GM12878 (cell line): Measurements from ENCODE around the gene AGBL3. TPM values are rescaled to one million over a fixed set of nuclear protein-coding genes. Genes with fewer than 3 reads are reported as not detected.

Experiments
- BACH1 ChIP-seq: fragments of 450-650 bp; IDR thresholded peaks from 2 replicates; pipeline ENCODE4 v1.6.1; 2017; ENCODE audit warnings: mild to moderate bottlenecking, borderline replicate concordance
- BCL3 ChIP-seq: IDR thresholded peaks from 2 replicates; pipeline ENCODE4 v1.6.1; 2011; ENCODE audit warnings: borderline replicate concordance, low read depth, mild to moderate bottlenecking, moderate library complexity, low read length; ENCODE audit not compliant: insufficient read depth, poor library complexity, severe bottlenecking
- BHLHE40 ChIP-seq, 2 experiments: fragments of 450-650 bp in 1 of 2; IDR thresholded peaks; 2 replicates each; pipeline ENCODE4 v1.6.1; 2011 to 2017; ENCODE audit warnings: low read depth in 2 of 2, borderline replicate concordance in 1 of 2, improper control_type of control experiment in 1 of 2, low read length in 1 of 2, mild to moderate bottlenecking in 1 of 2
- BMI1 ChIP-seq: fragments of 450-650 bp; IDR thresholded peaks from 2 replicates; pipeline ENCODE4 v1.6.1; 2016; ENCODE audit warnings: mild to moderate bottlenecking, moderate library complexity, borderline replicate concordance
- CBFB ChIP-seq: IDR thresholded peaks from 2 replicates; pipeline ENCODE4 v1.6.1; 2016; ENCODE audit warnings: antibody characterized with exemption, low read depth
- CREM ChIP-seq: IDR thresholded peaks from 2 replicates; pipeline ENCODE4 v1.6.1; 2014; ENCODE audit warnings: antibody characterized with exemption, low read depth
- HDAC6 ChIP-seq: fragments of 200-600 bp; sonication (generic); IDR thresholded peaks from one replicate; pipeline ENCODE4 v1.8.0; 2017; ENCODE audit warnings: antibody characterized with exemption; ENCODE audit not compliant: unreplicated experiment
- IRF3 ChIP-seq: fragments of 450-650 bp; IDR thresholded peaks from 2 replicates; pipeline ENCODE4 v1.6.1; 2014; ENCODE audit warnings: mild to moderate bottlenecking
- JUNB ChIP-seq: IDR thresholded peaks from 2 replicates; pipeline ENCODE4 v1.6.1; 2016; ENCODE audit warnings: antibody characterized with exemption, mild to moderate bottlenecking
- LARP7 ChIP-seq: fragments of 450-650 bp; IDR thresholded peaks from 2 replicates; pipeline ENCODE4 v1.6.1; 2017; ENCODE audit warnings: mild to moderate bottlenecking
- MEF2B ChIP-seq: fragments of 450-650 bp; IDR thresholded peaks from 2 replicates; pipeline ENCODE4 v1.6.1; 2018; ENCODE audit warnings: mild to moderate bottlenecking, moderate library complexity; ENCODE audit not compliant: partially characterized antibody, poor library complexity, severe bottlenecking
- NR2C2 ChIP-seq: IDR thresholded peaks from 2 replicates; pipeline ENCODE4 v1.6.1; 2011; ENCODE audit warnings: borderline replicate concordance, low read depth; ENCODE audit not compliant: control insufficient read depth, insufficient read length
- POU2F2 ChIP-seq: IDR thresholded peaks from 3 replicates; pipeline ENCODE4 v1.6.1; 2011; ENCODE audit warnings: low read depth, mild to moderate bottlenecking, low read length, borderline replicate concordance
- RUNX3 ChIP-seq: IDR thresholded peaks from 2 replicates; pipeline ENCODE4 v1.6.1; 2012; ENCODE audit warnings: low read length, inconsistent platforms
- SMC3 ChIP-seq: IDR thresholded peaks from 2 replicates; pipeline ENCODE4 v1.6.1; 2011; ENCODE audit warnings: low read length, improper control_type of control experiment, borderline replicate concordance
- SUPT20H ChIP-seq: IDR thresholded peaks from 2 replicates; pipeline ENCODE4 v1.6.1; 2011; ENCODE audit warnings: low read depth, mild to moderate bottlenecking, low read length, moderate library complexity, borderline replicate concordance; ENCODE audit not compliant: control insufficient read depth
- TBL1XR1 ChIP-seq: IDR thresholded peaks from 2 replicates; pipeline ENCODE4 v1.6.1; 2012; ENCODE audit warnings: low read depth, low read length, improper control_type of control experiment
- ZNF622 ChIP-seq: fragments of 450-650 bp; IDR thresholded peaks from 2 replicates; pipeline ENCODE4 v1.6.1; 2017; ENCODE audit warnings: mild to moderate bottlenecking, inconsistent platforms
- polyA plus RNA-seq, 11 experiments: library from polyadenylated mRNA; depleted of rRNA in 4 of 11; unstranded in 6 of 11; stranded (reverse) in 5 of 11; fragments of >200 nt; fragmentation: Nextera tagmentation in 4 of 11; fragmentation: Illumina TruSeq in 1 of 11; extraction: Ambion mirVana in 4 of 11; extraction: Trizol in 1 of 11; gene quantifications; 1 replicate in 1 of 11; 2 replicates in 10 of 11; pipeline versions ENCODE4 v1.2.1 to v1.2.3, GENCODE V29; 2011 to 2016; ENCODE audit warnings: inconsistent platforms in 2 of 11, missing spikeins in 2 of 11, low read depth in 1 of 11
- total RNA-seq, 4 experiments: library from RNA; depleted of rRNA in 3 of 4; stranded (reverse); fragments of >200 nt in 3 of 4; fragmentation: Illumina TruSeq in 1 of 4; extraction: Trizol in 1 of 4; gene quantifications; 2 replicates each; pipeline versions ENCODE4 v1.2.1 to v1.2.3, GENCODE V29; 2013 to 2021
- TF ChIP-seq, protein P1 (sequence below): fragments of 450-650 bp; IDR thresholded peaks from 2 replicates; pipeline ENCODE4 v1.6.1; 2016; ENCODE audit warnings: mild to moderate bottlenecking
- TF ChIP-seq, protein P2 (sequence below): fragments of 450-650 bp; formaldehyde crosslinking; IDR thresholded peaks from 2 replicates; pipeline ENCODE4 v1.5.0; 2022; ENCODE audit warnings: mild to moderate bottlenecking, missing genetic modification characterization

AGBL3 gene
- total and polyA plus RNA-seq, 10 of the 15 experiments (the other 5 are each of a cell fraction or from before 2014, with no cell fraction given), result 0.82 to 12.4 (median 3.7) TPM

DNA sequence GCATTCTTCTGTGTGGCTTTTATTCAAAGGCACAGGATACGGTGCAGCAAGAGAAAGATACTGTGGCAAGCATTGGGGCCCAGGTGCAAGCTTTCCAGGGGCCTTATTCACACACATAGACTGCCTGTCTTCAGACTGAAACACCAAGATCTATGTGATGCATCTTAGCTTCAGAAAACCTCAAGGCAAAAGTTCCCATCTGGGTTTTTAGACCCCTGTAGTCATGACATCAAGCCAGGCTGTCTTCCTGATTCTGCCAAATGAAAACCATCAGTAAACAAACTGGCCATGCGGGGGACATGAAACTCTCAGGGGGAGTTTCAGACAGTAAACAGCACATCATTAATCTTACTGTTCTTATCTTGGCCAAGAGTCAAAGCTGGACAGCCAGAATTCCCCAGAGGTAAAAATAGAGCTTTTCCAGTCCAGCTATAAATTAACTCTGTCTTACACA lies 9.8 kb downstream of the AGBL3 start (continued):
- TF ChIP-seq, protein P1, sequence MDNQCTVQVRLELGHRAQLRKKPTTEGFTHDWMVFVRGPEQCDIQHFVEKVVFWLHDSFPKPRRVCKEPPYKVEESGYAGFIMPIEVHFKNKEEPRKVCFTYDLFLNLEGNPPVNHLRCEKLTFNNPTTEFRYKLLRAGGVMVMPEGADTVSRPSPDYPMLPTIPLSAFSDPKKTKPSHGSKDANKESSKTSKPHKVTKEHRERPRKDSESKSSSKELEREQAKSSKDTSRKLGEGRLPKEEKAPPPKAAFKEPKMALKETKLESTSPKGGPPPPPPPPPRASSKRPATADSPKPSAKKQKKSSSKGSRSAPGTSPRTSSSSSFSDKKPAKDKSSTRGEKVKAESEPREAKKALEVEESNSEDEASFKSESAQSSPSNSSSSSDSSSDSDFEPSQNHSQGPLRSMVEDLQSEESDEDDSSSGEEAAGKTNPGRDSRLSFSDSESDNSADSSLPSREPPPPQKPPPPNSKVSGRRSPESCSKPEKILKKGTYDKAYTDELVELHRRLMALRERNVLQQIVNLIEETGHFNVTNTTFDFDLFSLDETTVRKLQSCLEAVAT, result peak; percentile 29; the same call in 1 of the 2 replicates
- TF ChIP-seq SUPT20H (no peak), CREM (peak; percentile 57; the same call in 1 of the 2 replicates), ZNF622 (no peak), HDAC6 (no peak), MEF2B (peak; percentile 95), BCL3 (peak; percentile 58), JUNB (peak; percentile 57), SMC3 (no peak; the same call in 1 of the 2 replicates), RUNX3 (peak; percentile 81), TBL1XR1 (peak; percentile 83; the same call in 1 of the 2 replicates), IRF3 (no peak), BMI1 (peak; percentile 81), LARP7 (no peak), BACH1 (no peak; the same call in 1 of the 2 replicates), NR2C2 (no peak), CBFB (0 out of 2 replicates have a peak, but pooled peaks have one; percentile 29), BHLHE40 (IDR thresholded peaks at IDR 0.05; ENCODE audit: borderline replicate concordance in 1 of 2, low read depth in 2 of 2, low read length in 1 of 2) (peak; percentile 34 to 58; a peak in 2 of 4 replicates), POU2F2 (peak; percentile 85)
- TF ChIP-seq, protein P2, sequence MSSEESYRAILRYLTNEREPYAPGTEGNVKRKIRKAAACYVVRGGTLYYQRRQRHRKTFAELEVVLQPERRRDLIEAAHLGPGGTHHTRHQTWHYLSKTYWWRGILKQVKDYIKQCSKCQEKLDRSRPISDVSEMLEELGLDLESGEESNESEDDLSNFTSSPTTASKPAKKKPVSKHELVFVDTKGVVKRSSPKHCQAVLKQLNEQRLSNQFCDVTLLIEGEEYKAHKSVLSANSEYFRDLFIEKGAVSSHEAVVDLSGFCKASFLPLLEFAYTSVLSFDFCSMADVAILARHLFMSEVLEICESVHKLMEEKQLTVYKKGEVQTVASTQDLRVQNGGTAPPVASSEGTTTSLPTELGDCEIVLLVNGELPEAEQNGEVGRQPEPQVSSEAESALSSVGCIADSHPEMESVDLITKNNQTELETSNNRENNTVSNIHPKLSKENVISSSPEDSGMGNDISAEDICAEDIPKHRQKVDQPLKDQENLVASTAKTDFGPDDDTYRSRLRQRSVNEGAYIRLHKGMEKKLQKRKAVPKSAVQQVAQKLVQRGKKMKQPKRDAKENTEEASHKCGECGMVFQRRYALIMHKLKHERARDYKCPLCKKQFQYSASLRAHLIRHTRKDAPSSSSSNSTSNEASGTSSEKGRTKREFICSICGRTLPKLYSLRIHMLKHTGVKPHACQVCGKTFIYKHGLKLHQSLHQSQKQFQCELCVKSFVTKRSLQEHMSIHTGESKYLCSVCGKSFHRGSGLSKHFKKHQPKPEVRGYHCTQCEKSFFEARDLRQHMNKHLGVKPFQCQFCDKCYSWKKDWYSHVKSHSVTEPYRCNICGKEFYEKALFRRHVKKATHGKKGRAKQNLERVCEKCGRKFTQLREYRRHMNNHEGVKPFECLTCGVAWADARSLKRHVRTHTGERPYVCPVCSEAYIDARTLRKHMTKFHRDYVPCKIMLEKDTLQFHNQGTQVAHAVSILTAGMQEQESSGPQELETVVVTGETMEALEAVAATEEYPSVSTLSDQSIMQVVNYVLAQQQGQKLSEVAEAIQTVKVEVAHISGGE (CRISPR knock-in tag), result no peak
